Upper lobe of left lung (tissue), 6 donors: ENCODE results near the gene TET3. TPM values are rescaled to one million over a fixed set of nuclear protein-coding genes. Genes with fewer than 3 reads are reported as not detected.

Experiments
- ATAC-seq, 2 donors: fragments of 200-7000 bp; cut with Tn5 transposase; one replicate each; pipeline ENCODE4 v1.9.1; 2022; ENCODE audit warnings: mild to moderate bottlenecking in 2 of 2, moderate library complexity in 2 of 2; ENCODE audit not compliant: low FRiP score in 2 of 2
- DNase-seq, 2 donors: peaks; one replicate each; pipeline ENCODE4 v3.0.0-alpha.2; 2019 to 2020
- H3K27ac ChIP-seq, 4 donors: fragments of 200-600 bp; sonication (generic); one replicate each; pipeline ENCODE4 v1.5.1; 2016 to 2019
- H3K27me3 ChIP-seq, 4 donors: fragments of 200-600 bp; sonication (generic); one replicate each; pipeline ENCODE4 v1.5.1; 2017 to 2019
- H3K36me3 ChIP-seq, 4 donors: fragments of 200-600 bp; sonication (generic); one replicate each; pipeline ENCODE4 v1.5.1; 2016 to 2019
- H3K4me1 ChIP-seq, 4 donors: fragments of 200-600 bp; sonication (generic); one replicate each; pipeline ENCODE4 v1.5.1; 2018 to 2019
- H3K4me3 ChIP-seq, 4 donors: fragments of 200-600 bp; sonication (generic); one replicate each; pipeline ENCODE4 v1.5.1; 2017 to 2019; ENCODE audit warnings: mild to moderate bottlenecking in 2 of 4, moderate library complexity in 1 of 4
- H3K9me3 ChIP-seq, 4 donors: fragments of 200-600 bp; sonication (generic); one replicate each; pipeline ENCODE4 v1.5.1; 2018 to 2019
- EP300 ChIP-seq, 4 donors: sonication (generic); formaldehyde crosslinking; IDR thresholded peaks; one replicate each; pipeline ENCODE4 v1.5.1; 2017; ENCODE audit warnings: antibody characterized with exemption in 4 of 4, control low read depth in 2 of 4
- POLR2A ChIP-seq, 4 donors: fragments of 450-650 bp; IDR thresholded peaks; one replicate each; pipeline ENCODE4 v1.5.1; 2016 to 2017; ENCODE audit warnings: antibody characterized with exemption in 4 of 4, mild to moderate bottlenecking in 2 of 4
- POLR2AphosphoS5 ChIP-seq, 2 donors: sonication (generic); formaldehyde crosslinking; IDR thresholded peaks; one replicate each; pipeline ENCODE4 v1.5.1; 2017; ENCODE audit warnings: antibody characterized with exemption in 2 of 2
- WGBS, 2 donors: methylation state at CpG; one replicate each; pipeline ENCODE4 v1.1.5; 2017 to 2018; 5-methylcytosine and 5-hydroxymethylcytosine counted together
- total RNA-seq, 6 donors: library from RNA; depleted of rRNA in 4 of 6; stranded (reverse); fragments of >200 nt in 4 of 6; gene quantifications; one replicate each; pipeline versions ENCODE4 v1.1.0 to v1.2.1, GENCODE V29; 2016 to 2021
- TF ChIP-seq, protein P1 (sequence below), 6 experiments: fragments of 450-650 bp in 4 of 6; fragments of 200-600 bp in 2 of 6; sonication (generic) in 2 of 6; IDR thresholded peaks; one replicate each; pipeline ENCODE4 v1.5.1; 2016 to 2019; ENCODE audit warnings: antibody characterized with exemption in 6 of 6
- donor health status: DM: no; HTN: no; CAD: no; lungs with moderate emphysema.
- donor health status: DM: no; HTN: yes; CAD: no; lungs with severe emphysema.

The TET3 gene
- total RNA-seq, 6 donors from 2014 or later, result 17.3 to 53.4 (median 23.6) TPM

DNA sequence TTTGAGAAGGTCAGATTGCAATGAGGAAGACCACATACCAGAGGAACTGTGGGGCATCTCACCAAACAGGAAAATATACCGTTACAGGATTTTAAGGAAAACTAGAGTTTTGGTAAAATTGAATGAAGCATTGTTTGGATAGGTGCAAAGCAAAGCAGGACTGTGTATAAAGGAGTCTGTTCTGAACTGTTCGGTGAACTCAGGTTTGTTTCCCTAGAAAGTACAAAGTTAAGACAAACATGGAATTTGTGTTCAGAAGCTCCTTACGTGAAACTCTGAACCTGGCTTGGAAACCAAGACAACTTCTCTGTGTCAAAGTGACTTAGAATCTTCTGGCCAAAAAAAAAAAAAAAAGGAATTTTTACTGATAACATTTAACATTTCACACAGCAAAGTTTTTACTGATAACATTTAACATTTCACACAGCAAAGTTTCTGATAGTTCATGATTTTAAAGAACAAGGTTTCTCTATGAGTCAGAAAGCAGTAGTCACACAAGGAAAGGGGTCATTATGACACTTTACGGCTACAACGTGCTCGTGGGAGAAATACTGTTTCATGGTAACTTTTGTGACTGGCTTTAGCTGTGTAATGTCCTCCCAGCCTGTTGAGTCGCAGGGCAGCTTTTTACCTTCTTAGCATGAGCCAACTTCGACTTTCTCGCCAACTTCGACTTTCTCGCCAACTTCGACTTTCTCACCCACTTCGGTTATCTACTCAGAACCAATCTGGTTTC, 21.2 kb upstream of the TET3 start:
- no peak overlapping the region for H3K4me3 ChIP-seq
- no peaks in the 10 kb centered on the region for H3K27me3 ChIP-seq
- H3K36me3 ChIP-seq, result peaks cover 0 to 25% (median 10%) of the 10 kb centered on the region in 4 donors
- no peak for DNase-seq
- no peaks in the 10 kb centered on the region for H3K4me1 ChIP-seq
- WGBS, 2 donors, result 86 to 88% methylated on average over 13 of the region's 13 CpGs
- TF ChIP-seq POLR2AphosphoS5 (IDR thresholded peaks at IDR 0.05), result no peak
- TF ChIP-seq EP300 (IDR thresholded peaks at IDR 0.05), result no peak
- TF ChIP-seq, protein P1, sequence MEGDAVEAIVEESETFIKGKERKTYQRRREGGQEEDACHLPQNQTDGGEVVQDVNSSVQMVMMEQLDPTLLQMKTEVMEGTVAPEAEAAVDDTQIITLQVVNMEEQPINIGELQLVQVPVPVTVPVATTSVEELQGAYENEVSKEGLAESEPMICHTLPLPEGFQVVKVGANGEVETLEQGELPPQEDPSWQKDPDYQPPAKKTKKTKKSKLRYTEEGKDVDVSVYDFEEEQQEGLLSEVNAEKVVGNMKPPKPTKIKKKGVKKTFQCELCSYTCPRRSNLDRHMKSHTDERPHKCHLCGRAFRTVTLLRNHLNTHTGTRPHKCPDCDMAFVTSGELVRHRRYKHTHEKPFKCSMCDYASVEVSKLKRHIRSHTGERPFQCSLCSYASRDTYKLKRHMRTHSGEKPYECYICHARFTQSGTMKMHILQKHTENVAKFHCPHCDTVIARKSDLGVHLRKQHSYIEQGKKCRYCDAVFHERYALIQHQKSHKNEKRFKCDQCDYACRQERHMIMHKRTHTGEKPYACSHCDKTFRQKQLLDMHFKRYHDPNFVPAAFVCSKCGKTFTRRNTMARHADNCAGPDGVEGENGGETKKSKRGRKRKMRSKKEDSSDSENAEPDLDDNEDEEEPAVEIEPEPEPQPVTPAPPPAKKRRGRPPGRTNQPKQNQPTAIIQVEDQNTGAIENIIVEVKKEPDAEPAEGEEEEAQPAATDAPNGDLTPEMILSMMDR (IDR thresholded peaks at IDR 0.05), result no peak
- no peak for TF ChIP-seq POLR2A (IDR thresholded peaks at IDR 0.05)
- no peak overlapping the region for H3K27ac ChIP-seq
- ATAC-seq, result no peak
- H3K9me3 ChIP-seq, result peaks cover 0 to 5% (median 0%) of the 10 kb centered on the region in 4 donors

DNA sequence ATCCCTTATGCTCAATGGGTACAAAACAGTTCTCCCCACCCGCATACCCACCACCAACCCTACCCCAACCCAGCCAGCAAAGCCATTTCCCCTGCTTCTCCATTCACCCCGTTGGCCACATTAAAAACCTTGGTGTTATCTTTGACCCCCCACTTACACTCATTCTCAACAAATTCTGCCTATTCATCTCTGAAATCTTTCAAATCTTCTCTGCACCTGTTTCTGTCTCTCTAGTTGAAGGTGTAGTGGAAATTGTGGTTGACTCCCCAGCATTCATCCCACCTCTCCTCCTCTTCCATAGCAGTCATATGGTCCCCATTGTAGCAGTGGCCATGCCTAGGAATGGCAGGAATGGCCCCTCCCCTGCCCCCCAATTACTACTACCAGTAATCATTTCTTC, 20.5 kb upstream of the TET3 start:
- 83 to 92% methylated on average over 2 of the region's 2 CpGs for WGBS, 2 donors
- TF ChIP-seq, protein P1 (IDR thresholded peaks at IDR 0.05), result no peak
- TF ChIP-seq POLR2A (IDR thresholded peaks at IDR 0.05), result no peak
- no peak for TF ChIP-seq POLR2AphosphoS5 (IDR thresholded peaks at IDR 0.05)
- no peak for TF ChIP-seq EP300 (IDR thresholded peaks at IDR 0.05)
- peaks cover 0 to 5% (median 0%) of the 10 kb centered on the region in 4 donors for H3K9me3 ChIP-seq
- ATAC-seq (no peak), DNase-seq (no peak)
- no peak overlapping the region for H3K4me3 ChIP-seq
- no peak overlapping the region for H3K27ac ChIP-seq
- peaks cover 0 to 19% (median 3%) of the 10 kb centered on the region in 4 donors for H3K36me3 ChIP-seq
- no peaks in the 10 kb centered on the region for H3K27me3 ChIP-seq
- peaks cover 0 to 3% (median 1%) of the 10 kb centered on the region in 4 donors for H3K4me1 ChIP-seq

DNA sequence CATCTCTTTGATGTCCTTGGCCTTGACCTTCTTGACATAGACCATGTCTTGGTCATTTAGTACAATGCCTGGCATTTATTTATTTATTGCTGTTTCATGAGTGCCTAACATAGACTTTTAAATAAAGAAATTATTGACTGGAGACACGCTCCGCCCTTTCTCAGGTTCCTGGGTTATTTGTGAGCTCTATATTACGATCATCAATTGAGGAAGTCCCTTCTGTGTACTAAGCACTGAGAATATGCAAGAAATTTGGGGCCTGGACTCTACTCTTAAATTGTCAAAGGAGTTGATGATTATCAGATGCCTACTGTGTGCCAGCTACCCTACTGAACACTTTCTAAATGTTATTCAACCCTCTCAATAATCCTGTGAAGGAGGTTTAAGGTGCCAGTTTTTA, 19.7 kb upstream of the TET3 start:
- no peak overlapping the region for H3K4me3 ChIP-seq
- H3K27ac ChIP-seq, result no peak overlapping the region
- DNase-seq (no peak), ATAC-seq (no peak)
- peaks cover 0 to 10% (median 0%) of the 10 kb centered on the region in 4 donors for H3K36me3 ChIP-seq
- no peaks in the 10 kb centered on the region for H3K27me3 ChIP-seq
- TF ChIP-seq POLR2AphosphoS5 (IDR thresholded peaks at IDR 0.05) (no peak), EP300 (IDR thresholded peaks at IDR 0.05) (no peak), POLR2A (IDR thresholded peaks at IDR 0.05) (no peak)
- TF ChIP-seq, protein P1 (IDR thresholded peaks at IDR 0.05), result no peak
- peaks cover 5 to 11% (median 9%) of the 10 kb centered on the region in 4 donors for H3K4me1 ChIP-seq
- 88 to 93% methylated on average over 3 of the region's 3 CpGs for WGBS, 2 donors
- peaks cover 0 to 5% (median 0%) of the 10 kb centered on the region in 4 donors for H3K9me3 ChIP-seq

DNA sequence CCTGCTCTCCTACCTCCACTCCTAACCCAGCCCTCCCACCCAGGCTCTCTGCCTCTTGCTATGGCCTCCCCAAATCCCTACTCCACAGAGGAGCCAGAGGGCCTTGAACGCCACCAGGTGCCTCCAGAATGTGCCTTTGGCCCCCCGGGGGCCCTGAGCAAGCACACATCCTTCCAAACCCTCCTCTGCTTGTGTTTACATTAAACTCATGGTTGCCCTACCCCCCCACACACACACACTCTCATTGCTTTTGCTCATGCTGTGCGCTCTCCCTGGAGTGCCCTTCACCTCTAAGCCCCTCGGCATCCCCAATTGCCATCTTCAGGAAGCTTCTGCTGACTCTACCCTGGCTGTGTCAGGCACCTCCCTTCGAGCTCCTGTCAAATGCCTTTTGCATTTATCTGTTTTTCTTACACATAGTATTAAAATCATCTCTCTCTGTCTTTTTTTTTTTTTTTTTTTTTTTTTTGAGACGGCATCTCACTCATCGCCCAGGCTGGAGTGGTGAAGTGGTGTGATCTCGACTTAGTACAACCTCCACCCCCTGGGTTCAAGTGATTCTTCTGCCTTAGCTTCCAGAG, 16.3 kb upstream of the TET3 start:
- H3K4me1 ChIP-seq, result peaks cover 23 to 34% (median 29%) of the 10 kb centered on the region in 4 donors
- 89 to 93% methylated on average over 8 of the region's 8 CpGs for WGBS, 2 donors
- H3K27me3 ChIP-seq, result no peaks in the 10 kb centered on the region
- H3K36me3 ChIP-seq, result no peaks in the 10 kb centered on the region
- DNase-seq (no peak), ATAC-seq (no peak)
- H3K4me3 ChIP-seq, result no peak overlapping the region
- H3K9me3 ChIP-seq, result no peaks in the 10 kb centered on the region
- TF ChIP-seq, protein P1 (IDR thresholded peaks at IDR 0.05), result no peak
- no peak for TF ChIP-seq POLR2A (IDR thresholded peaks at IDR 0.05)
- no peak for TF ChIP-seq POLR2AphosphoS5 (IDR thresholded peaks at IDR 0.05)
- no peak for TF ChIP-seq EP300 (IDR thresholded peaks at IDR 0.05)
- H3K27ac ChIP-seq, result no peak overlapping the region
